Skin of body (tissue), 3 donors: ENCODE measurements around the gene H1-8. TPM values are rescaled to one million over a fixed set of nuclear protein-coding genes. Genes with fewer than 3 reads are reported as not detected.

ENCODE experiments used
- DNase-seq: peaks from one replicate; lab custom pipeline; 2025; lab: John Stamatoyannopoulos, UW
- small RNA-seq: library from RNA; depleted of rRNA; stranded (forward); fragments of <200 nt; gene quantifications from one replicate; pipeline ENCODE3, GENCODE V24; 2014; ENCODE audit warnings: low replicate concordance
- total RNA-seq: library from RNA; depleted of rRNA; stranded (reverse); fragments of >200 nt; gene quantifications from one replicate; pipeline ENCODE4 v1.2.3, GENCODE V29; 2014

Gene H1-8
- total RNA-seq, 1 donor from 2014 or later = not detected

DNA sequence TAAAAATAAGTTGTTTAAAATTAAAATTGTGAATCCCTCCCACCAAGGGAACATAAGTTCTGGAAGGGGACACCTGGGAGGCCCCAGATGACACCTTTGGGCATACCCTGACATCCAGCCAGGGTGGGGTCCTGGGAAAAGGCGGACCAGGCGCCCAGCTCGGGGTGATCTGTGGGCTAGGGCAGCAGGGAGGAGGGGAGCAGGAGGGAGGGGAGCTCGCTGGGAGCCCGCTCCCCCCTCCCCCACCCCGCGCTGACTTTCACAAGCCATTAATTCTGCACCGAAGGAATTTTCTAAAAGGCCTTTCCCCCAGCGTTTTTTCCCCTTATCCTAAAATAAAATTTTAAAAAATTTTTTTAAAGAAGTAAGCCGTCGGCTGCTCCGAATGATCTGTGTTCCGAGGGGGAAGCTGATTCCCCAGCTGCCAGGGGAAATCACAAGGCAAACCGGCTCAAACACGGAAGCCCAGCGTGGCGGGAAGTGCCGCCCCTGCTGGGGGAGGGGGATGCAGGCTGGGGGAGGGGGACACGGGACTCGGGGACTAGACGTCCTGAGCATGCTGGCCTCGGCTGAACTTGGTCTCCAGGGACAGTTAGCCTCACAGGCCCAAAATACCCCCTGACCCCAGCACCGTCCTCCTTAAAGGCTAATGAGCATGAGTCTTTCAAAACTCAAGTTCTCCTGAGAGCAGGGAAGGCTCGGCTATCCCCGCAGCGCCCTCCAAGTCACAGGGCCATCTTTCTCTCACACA is 49.6 kb downstream of the H1-8 start:
- DNase-seq = peak; percentile 57

DNA sequence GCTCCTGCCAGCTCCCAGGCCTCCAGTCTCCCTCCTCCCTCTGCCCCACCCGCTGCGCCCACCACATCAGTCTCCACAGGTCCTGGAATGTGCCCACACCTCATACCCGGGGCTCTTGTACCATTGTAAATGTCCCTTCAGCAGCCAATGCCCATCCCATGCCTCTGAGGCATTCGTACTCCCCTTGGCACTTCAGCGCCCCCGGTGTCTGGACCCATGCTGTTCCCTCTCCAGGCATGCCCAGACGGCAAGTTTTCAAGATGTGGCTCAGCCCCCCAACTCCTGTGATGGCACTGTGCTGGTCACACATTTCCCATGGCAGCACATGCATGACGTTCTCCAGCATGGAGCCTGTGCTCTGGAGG is 50.2 kb downstream of the H1-8 start:
- no peak for DNase-seq

DNA sequence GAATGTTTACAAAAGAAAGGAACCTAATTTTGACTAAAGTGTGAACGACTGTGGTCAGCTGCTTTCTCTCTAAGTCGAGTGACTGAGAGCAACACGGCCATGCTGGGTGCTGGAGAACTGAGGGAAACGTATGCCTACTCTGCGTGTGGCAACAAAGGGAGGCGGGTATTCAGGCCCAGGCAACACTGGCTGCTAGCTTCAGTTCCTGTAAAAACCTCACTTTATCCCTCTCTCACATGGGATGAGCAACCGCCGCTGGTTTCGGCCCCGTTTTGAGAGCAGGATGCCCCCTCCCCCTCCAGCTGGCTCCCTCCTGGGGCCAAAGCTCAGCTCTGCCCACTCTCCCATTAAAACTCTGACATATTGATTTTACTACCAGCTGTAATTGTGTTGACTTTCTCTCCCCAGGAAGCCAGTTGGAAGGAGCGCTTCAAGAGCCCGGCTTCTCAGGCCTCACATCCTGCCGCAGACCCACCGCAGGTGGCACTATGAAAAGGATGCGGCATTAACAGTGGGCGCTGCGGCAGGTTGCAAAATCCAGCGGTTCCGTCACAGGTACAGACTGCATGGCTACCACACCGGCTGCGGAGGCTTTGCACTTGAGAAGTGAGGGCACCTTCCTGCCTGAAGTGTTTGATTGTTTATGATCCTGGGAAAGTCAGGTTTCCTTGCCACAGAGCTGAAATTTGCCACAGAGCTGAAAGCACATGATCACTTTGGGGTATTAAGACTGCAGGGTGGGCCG is 50.8 kb downstream of the H1-8 start:
- no peak for DNase-seq

DNA sequence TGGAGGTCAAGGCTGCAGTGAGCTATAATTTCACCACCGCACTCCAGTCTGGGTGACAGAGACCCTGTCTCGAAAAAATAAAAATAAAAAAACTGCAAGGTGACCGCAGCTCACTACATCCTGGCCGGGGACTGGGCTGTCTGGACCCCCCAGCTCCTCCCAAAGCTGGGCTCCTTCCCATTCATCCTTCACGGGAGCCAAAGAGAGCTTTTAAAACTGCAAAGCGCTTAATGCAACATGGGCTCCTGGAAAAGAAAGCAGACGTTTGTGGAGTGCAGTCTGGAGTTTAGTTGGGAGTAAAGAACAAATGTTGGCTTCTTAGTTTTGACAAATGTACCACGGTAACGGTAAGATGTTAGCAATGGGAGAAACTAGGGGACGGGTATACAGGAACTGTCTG is 51.4 kb downstream of the H1-8 start:
- no peak for DNase-seq

DNA sequence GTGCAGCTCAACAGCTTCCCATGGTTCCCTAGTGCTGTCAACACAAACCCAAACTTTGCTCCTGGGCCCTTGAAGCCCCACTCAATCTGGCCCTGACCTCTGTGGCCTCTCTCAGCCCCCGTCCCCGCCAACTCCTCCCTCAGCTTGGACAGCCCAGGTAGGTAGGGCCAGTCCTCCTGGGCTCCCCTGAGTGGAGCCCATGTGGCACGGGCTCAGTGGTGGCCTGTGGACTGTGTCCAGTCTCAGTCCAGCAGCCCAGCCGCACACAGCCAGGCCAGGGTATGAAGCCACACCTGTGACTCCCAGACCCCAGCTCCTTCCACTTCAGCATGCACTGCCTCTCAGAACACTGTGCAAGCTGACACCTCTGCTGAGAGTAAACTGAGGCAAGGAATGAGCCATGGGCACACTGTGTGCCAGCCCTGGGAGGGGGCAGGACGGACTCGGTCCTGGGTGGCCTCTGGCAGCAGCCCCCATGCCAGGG is 52.0 kb downstream of the H1-8 start:
- DNase-seq = no peak

DNA sequence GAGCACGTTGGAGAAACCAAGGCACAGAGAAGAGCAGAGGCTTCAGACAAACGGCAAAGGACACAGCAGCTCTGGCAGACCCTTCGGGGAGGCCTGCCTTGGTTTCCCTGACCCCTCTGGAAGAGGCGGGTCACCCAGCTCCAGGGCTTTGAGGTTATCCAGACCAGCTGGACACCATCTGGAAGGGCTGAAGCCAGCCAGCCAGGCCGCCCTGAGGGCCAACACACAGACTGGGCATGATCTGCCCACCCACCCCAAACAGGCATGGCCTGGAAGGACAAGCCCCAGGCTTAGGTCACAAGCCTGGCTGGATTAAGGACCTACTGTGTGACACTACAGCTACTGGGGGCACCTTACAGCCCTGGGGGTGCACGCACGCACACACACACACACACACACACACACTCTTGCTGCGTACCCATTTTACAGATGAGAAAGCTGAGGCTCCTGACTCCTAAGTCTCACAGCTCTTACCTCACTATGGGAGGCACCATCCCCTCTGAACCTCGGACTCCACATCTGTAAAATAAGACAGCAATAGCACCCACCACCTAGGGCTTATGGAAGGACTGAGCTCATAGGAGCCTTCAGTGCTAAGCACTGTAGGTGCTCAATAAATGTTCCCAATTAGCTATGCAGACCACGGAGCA is 52.7 kb downstream of the H1-8 start:
- DNase-seq = no peak

DNA sequence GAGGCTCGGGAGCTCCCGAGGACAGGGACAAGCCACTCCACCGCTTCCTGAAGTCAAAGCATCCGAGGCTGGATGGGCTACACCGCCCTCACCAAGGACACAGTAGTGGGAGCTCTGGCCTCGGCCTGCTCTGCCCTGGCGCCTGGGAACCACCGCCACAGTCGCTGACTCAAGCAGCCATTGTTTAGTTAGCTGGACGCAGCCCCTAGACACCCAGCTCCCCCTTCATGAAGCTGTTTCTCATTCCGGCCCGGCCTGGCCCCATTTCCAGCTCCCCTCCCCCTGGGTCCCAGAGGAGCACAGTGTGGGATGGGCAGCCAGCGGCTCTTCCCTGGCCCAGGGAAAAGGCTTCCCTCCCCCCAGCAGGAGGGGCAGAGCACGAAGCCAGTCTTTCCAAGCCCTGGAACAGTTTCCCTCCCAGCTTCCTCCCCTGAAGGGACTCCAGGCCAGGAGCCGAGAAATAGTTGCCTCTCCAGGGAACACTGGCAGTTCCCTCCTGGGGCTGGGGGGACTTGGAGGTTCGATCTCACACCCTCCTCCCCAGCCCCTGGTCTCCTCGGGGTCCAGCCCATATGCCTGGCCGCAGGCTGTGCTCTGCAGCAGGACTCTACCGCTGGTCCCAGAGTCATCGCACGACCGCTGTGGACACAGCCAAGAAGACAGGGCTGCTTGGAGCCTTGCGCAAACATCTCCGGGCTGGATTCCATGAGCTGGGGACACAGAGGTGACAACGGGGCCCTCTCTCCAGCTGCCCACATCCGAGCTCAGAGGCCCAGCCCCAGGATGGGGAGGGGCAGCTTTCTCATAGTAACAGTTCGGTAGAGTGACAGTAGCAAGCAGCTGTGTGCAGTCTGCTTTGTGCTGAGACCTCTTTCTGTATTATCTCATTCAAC is 53.5 kb downstream of the H1-8 start:
- DNase-seq = peak; percentile 89

DNA sequence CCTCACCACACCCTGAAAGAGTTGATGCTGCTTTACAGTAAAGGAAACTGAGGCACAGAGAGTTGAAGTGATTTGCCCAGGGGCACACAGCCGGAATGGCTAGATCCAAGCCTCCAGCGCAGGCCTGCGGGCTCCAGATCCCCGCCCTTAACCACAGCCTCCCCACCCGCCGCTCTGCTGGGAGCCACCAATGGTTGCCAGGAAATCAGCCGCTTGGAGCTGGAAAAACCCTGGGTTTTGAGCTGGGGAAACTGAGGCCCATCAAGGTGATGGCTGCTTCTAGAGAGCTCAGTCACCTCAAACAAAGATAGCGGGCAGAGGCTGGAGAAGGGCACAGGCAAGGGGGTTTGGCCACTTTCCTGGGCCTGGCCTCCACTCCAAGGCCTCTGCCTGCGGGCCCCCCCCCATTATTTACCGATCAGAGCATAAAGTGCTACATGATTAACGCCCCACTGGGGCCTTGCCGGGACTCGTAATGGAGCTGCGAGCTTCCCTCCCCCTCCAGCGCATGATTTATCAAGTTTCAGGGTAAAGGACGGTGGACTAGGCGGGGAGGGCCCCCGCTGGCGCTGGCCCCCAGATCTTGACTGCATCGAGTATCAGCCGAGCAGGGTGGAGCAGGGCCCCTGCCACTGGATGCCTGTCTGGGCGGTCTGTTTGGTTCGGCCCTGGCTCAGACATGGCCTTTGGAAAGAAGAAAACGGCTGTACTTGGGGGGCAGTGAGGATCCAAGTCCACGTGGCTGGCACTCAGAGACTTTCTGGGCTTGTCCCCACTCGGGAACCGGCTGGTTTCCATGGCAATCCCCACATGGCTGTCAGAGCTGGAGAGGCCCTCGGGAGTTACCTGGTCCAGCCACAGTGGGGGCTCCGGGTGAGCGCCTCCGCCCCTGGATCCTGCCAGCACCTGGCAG is 54.4 kb downstream of the H1-8 start:
- DNase-seq = peak; percentile 55

DNA sequence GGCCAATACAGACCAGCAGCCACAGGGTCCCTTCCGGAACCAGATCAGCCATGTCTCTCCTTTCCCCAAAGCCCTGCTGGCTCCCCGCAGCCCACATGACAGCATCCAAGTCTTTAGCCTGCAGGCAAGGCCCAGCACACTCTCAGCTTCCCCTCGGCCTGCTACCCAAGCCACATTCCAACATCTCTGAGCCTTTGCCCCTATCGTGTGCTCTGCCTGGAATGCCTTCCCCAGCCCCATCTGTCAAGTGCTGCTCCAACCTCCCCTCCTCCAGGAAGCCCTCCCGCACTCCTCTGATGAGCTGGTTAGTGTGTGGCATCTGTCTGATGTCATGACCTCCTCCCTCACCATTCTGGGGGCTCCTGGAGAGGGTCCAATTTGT is 55.0 kb downstream of the H1-8 start:
- DNase-seq = no peak

DNA sequence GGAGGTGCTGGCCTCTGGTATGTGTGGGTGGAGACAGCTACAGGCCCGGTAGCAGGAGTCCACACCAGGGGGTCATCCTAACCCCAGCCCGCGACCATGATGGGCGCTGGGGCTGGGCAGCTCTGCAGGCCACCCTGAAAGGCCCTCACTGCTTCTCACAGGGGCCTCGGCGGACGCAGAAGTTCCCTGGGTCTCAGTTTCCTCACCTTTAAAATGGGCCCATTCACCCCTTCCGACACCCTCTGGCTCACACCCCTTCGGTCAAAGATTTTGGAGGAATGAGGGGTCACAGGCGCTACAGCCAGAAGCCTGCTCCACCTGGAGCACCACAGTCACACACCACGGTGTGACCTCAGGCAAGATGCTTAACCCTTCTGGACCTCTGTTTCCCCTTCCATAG is 55.5 kb downstream of the H1-8 start:
- DNase-seq = no peak

DNA sequence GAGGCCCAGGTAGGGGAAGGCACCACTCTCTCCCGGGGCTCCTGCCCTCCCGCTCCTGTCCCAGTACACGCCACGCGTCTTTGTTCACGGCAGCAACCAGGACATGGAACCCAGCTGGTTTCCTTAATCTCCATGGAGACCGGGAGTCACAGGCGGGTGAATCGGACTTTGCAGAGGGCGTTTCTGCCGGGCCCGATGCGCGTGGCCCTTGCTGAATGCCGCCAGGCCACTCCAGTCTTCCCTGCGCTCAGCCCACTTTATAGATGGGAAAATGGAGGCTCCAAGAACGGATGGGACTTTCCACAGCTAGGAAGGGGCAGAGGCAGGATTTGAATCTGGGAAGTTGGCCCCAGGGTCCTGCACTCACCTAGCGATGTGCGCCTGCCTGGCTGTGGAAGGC is 56.1 kb downstream of the H1-8 start:
- DNase-seq = no peak

DNA sequence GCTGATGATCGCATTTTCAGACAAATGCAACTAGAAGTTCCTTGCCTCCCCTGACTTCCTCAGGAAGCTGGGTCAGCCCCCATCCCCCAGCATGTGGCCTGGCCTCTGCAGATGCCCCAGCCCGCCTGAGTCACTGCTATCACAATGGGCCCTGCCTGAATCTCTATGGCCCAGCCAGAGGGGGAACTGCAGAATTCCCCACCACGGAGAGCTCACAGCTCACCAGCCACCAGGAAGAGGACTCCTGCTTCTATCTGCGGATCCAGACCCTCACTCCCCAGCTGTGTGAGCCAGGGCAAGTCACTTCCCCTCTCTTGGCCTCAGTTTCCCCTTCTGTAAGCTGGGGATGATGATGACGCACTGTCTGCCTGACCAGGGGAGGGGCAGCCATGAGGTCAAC is 56.6 kb downstream of the H1-8 start:
- no peak for DNase-seq

DNA sequence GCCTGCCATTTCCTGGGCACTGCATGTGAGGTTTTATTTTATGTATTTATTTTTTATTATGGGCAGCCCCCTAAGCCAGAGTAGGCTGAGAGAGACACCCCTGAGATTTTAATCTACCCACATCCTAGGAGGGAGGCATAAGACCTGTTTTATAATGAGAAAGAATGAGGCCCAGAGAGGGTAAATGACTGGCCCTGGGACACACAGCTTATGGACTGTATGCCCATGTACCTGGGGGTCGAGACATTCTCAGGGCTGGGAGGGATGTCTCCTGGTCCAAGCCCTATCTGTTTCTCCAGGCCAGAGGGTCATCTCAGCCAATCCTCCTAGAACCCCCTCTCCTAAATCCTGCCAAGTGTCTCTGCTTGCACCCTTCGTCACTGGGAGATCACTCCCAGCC is 57.4 kb downstream of the H1-8 start:
- no peak for DNase-seq

Small RNA genes within 50 kb of the gene (small RNA-seq; reads per million reads assigned to genes)
- gene RN7SL752P = not detected

Other genes starting within 250 kb of the H1-8 start
- gene EFCAB12, start 114.5 kb upstream of the H1-8 start, total RNA-seq = 0.10 TPM
- gene MBD4, start 103.2 kb upstream of the H1-8 start, total RNA-seq = 23.3 TPM
- gene IFT122, start 103.0 kb upstream of the H1-8 start, total RNA-seq = 51.4 TPM
- not detected for gene RHO, start 14.5 kb upstream of the H1-8 start, total RNA-seq
- 134 TPM for gene PLXND1, start 63.5 kb downstream of the H1-8 start, total RNA-seq